HG03175 (cell line): ENCODE data around the gene TPRA1.

Experiments
- ATAC-seq: cut with Tn5 transposase; IDR thresholded peaks from one replicate; pipeline ENCODE4 v1.9.1; 2021; ENCODE audit warnings: mild to moderate bottlenecking, moderate library complexity; ENCODE audit not compliant: unreplicated experiment

TPRA1 gene

DNA sequence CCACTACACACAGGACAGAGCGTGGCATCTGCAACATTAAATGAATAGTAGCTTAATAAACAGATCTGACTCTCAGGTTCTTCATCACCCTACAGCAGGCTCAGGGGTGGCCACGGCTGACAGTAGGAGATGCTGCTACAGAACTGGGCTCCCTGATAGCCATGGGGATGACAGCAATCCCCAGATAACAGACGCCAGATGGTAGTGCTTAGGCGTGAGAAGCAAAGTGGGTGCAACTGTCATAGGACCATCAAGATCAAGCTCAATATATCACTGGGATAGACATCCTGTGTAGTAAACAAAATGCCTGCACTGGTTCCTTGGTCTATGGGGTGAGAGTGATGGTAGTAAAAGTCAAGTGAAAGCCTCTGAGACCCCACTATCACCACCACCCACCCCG, 2.6 kb upstream of the TPRA1 start:
- ATAC-seq: no peak

GRCh38 chr3:127590282-127590592, 296 bp downstream of the TPRA1 start:
- ATAC-seq: peak; percentile 35

DNA sequence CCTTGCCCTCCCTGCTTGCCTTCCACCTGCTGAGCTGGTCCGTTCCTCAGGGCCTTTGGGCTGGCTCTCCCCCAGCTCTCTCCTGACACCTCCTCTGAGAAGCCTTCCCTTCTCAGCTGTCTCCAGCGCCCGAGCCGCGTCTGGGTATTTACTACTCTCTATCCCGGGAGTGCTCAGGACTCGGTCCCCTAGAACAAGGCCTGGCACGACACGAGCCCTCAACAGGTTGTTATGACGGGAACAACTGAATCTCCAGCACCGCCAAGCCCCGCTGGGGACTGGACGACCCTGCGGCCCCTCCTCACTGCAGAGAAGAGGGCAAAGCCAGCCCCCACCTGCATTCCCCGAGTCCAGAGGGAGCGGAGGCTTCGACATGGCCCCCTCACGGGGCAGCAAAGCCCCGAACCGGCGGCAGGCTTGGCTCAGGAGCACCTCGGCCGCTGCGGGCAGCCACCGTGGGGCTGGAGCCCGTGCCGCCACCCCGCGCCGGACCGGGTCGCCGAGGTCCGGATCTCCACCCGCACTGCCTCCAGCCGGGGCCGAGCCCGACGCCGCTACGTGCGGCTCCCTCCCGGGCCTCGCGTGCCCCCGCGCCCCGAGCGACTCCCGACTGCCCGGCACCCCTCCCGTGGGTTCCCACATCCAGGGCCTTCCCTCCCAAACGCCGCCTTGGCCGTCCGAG, 792 bp downstream of the TPRA1 start:
- peak; percentile 7 for ATAC-seq

DNA sequence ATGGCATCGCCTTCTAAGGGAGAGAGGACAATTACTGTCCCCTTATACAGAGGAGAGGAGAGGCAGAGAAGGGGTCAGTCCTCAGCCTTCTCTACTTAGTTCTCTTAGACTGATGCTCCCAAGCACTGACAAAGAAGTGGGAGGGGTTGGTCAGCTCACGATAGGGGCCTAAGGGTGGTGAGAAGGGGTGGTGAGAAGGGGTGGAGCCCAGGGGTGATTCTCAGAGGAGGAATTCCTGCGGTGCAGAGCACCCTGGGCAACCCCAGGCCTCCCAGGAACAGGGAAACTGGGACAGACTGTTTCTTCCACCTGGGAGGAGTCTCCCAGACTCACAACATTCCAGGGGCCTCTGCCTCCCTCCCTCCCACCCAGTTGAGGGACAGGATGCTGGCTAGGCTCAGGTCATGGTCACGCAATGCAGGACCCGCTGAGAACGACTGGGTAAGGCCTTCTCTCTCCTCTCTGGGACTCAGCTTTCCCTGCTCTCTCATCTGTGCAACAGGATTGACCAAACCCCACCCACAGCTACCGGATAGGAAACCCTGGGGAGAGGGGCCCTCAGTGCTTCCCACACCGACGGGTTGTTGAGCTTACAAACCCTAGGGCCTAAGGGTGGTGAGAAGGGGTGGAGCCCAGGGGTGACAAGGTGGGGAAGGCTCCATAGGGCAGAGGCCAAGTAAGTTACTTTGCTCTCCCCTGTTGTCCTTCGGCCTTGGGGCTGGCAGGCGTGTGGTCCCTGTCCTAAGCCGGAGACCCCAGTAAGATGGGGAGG, 1.5 kb downstream of the TPRA1 start:
- no peak for ATAC-seq

- no peak for ATAC-seq
These were observed 2.7 kb downstream of the TPRA1 start for GRCh38 chr3:127587876-127588275.

- ATAC-seq: no peak
These were observed 4.6 kb downstream of the TPRA1 start for GRCh38 chr3:127585813-127586413.

- ATAC-seq: no peak
These were observed 5.2 kb downstream of the TPRA1 start for GRCh38 chr3:127585163-127585812.

- ATAC-seq: no peak
These were observed 5.8 kb downstream of the TPRA1 start for GRCh38 chr3:127584734-127585133.

DNA sequence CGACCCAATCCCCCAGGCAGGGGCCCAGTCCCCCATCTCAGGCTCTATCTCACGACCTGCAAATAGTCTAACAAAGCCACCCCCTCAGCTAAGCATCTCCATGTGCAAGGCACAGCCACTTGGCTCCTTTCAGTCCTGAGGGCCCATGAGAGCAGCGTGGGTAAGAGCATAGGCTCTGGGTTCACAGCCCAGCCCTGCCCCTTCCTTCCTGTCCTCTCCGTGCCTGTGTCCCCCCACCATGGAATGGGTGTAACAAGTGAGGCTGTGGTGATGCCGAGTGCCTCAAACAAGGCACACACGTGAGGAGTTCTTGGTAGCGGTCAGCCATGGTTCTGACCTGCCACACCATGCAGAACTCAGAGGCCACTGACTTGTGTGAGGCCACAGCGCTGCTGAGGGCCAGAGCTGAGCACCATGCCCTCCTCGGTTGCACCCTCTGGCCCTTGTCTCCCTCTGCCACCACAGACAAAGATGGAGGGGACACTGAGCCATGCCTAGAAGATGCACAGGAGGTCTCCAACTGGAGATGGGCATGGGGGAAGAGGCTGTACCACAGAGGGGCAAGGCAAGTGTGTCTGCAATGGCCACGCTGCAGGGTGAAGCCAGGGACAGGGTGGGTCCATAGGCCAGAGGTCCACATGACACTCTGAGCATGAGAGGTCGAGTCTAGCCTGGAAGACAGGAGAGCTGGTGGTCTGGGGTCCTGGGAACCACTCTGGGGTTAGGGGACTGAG, 10.0 kb downstream of the TPRA1 start:
- no peak for ATAC-seq

DNA sequence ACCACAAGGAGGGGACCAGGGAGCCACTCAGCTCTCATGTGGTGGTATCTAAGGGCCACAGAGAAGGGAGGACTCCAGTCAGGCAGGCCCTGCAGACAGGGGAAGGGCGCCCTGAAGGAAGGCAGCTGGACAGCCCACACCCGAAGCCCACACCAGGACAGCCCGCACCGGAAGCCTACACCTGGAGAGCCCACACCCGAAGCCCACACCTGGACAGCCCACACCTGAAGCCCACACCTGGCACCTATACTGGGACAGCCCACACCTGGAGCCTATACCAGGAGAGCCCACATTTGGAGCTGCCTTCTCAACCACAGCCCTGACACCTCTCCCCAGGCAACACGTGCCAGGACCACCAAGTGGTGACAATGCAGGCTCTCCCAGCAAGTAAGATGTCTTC, 11.7 kb downstream of the TPRA1 start:
- ATAC-seq: no peak

DNA sequence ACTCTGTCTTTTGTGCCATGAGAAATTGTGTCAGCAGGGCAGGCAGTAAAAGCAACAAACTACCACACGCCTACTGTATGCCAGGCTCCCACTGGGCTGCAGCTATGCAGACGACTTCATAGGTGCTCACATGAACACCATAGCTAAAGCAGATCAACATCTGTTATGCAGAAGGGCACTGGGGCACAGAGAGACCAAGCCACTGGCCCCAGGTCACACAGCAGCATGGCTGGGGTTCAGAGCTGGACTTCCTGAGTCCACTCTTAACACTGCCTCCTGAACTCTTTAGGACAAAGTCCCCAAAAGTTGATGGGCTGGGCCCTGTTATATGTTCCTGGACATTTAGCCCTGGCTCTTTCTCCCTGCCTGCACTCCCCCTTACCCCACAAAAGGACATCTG, 12.4 kb downstream of the TPRA1 start:
- no peak for ATAC-seq

DNA sequence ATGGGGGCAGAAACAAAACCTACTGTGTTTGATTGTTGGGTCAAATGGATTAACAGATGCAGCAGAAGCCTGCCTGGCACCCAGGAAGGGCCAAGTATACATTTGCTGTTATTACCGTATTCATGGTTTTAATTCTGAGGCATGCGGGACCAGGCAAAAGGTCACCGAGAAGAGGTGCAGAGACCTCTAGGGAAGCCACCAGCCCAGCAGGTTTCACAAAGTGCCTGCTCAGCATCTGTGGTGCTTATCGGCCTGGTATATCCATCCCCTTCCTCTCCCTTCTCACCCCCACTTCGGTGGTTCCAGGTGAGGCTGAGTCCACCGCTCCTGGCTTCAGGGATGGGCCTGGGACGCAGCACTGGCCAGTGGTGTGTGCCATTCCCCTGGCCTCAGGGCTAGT, 13.1 kb downstream of the TPRA1 start:
- no peak for ATAC-seq

GRCh38 chr3:127574880-127575878, 15.4 kb downstream of the TPRA1 start:
- ATAC-seq: peak; percentile 79

DNA sequence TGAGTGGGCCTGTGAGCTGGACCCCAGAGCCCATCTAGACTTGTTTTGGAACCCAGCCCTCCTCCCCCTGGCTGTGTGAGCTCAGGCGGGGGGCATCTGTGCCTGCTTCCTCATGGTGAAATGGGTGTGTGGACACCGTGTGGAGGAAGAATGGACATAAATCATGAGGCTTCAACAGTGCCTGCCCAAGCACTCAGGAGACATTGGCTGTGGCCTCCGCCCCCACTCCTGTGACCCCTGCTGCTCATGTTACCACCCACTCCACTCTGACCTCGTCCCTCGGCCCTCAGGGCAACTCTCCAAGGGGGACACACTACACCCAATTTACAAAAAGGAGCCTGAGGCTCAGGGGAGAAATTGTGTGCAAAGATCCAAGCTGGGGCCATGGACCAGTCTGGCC, 16.6 kb downstream of the TPRA1 start:
- no peak for ATAC-seq

- no peak for ATAC-seq
These were observed 17.1 kb downstream of the TPRA1 start for GRCh38 chr3:127573401-127573800.

DNA sequence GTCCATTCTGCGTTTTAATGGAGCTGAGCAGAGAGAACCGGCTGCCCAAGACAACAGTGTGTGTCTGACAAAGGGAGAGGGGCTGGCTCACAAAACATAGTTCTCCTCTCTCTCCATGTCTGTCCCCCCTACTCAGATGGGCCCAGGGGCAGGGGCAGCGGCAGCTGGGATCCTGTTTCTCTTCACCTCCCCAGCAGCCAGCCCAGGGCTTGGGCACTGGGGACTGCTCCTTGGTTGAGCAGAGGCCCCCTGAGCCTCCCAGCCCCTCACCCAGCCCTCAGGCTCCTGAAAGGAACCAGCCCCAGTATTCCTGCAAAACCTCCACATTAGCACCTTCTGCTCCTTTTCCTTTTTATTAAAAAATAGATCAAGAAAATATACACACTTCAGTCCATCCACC, 17.8 kb downstream of the TPRA1 start:
- no peak for ATAC-seq

DNA sequence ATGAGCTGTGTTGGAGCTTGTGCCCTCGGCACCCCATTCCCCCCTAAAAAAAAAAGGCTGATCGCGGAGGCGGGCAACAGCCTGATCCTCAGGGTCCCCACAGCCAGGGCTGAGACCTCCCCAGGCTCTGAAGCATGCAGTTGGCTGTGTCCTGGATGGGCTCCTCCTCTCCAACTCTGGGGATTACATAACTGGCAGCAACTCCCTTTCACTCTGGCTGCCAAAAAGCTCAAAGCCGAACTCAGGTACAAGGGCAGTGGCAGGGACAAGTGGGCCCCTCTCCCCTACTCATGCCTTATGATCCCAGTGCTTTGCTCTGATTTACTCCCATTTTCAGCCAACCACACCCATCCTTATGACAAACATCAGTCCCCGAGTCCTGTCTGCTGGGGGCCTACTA, 18.3 kb downstream of the TPRA1 start:
- no peak for ATAC-seq

DNA sequence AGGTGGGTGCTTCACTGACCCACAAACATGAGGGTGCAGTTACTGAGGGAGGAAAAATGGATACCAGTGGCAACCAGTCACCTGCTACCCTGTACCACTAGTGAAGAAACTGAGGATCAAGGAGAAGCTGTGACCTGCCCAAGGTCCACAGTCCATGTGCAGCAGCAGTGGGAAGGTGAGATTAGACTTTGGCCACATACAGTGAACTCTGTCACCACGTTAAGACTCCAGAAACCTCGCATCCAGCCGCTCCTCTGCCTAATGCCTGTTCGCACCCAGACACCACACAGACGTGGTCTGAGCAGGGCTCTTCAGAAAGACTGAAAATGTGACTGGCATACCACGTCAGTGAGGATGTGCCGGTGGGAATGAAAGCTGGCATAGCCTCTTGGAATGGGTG, 20.0 kb downstream of the TPRA1 start:
- ATAC-seq: no peak

DNA sequence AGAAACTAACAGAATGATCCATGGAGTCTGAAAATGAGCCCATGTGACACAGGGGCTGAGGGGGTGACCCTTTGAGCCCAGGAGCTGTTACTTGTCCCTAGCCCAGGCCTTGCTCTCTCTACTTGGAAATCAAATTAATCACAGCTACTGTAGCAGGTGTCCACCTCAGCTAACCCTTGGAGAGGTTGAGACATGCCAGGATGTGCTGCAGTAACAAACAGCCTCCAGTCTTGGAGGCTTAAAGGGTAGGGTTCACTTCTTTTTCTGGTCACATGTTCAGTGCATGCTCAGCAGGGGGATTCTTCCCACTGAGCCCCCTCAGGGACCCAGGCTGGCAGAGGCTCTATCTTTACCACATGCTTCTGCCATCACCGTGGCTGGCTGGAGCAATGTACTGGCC, 21.4 kb downstream of the TPRA1 start:
- no peak for ATAC-seq

- ATAC-seq: no peak
These were observed 21.9 kb downstream of the TPRA1 start for GRCh38 chr3:127568586-127568985.
